AG09309 (cell line): ENCODE measurements around the gene ABCB4.
A peak's percentile ranks its signal among the peaks of the same experiment; 100 is the strongest.

ENCODE experiments used
- DNase-seq: peaks from one replicate; pipeline ENCODE4 v3.0.0-alpha.2; 2010; ENCODE audit warnings: low read depth
- H3K4me3 ChIP-seq: 2 replicates; pipeline ENCODE4 v1.5.1; 2011; ENCODE audit warnings: mild to moderate bottlenecking, low read depth, low read length, moderate library complexity; ENCODE audit not compliant: control insufficient read depth
- TF ChIP-seq, protein P1 (sequence below): IDR thresholded peaks from 2 replicates; pipeline ENCODE4 v1.5.1; 2011; ENCODE audit warnings: mild to moderate bottlenecking, low read depth, low read length, inconsistent platforms; ENCODE audit not compliant: insufficient read depth, control insufficient read depth; ENCODE audit errors: missing control alignments

Gene ABCB4

DNA sequence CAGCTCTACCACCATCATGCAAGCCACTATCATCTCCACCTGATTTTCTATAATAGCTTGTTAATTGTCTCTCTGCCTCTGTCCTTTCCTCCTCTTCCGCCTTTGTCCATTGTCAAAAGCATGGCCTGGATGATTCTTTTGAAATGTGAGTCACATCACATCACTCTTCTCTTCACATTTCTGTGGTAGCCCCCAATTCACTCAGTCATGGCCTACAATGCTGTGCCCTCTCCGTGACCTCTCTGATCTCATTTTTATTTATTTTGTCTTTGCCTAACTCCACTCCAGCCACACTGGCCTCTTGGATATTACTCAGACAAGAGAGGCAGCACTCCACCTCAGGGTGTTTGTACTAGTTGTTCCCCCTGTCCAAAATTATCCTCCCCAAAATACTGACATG lies 4.9 kb upstream of the ABCB4 start:
- DNase-seq: no peak
- H3K4me3 ChIP-seq: no peak overlapping the region
- TF ChIP-seq, protein P1, sequence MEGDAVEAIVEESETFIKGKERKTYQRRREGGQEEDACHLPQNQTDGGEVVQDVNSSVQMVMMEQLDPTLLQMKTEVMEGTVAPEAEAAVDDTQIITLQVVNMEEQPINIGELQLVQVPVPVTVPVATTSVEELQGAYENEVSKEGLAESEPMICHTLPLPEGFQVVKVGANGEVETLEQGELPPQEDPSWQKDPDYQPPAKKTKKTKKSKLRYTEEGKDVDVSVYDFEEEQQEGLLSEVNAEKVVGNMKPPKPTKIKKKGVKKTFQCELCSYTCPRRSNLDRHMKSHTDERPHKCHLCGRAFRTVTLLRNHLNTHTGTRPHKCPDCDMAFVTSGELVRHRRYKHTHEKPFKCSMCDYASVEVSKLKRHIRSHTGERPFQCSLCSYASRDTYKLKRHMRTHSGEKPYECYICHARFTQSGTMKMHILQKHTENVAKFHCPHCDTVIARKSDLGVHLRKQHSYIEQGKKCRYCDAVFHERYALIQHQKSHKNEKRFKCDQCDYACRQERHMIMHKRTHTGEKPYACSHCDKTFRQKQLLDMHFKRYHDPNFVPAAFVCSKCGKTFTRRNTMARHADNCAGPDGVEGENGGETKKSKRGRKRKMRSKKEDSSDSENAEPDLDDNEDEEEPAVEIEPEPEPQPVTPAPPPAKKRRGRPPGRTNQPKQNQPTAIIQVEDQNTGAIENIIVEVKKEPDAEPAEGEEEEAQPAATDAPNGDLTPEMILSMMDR: no peak

DNA sequence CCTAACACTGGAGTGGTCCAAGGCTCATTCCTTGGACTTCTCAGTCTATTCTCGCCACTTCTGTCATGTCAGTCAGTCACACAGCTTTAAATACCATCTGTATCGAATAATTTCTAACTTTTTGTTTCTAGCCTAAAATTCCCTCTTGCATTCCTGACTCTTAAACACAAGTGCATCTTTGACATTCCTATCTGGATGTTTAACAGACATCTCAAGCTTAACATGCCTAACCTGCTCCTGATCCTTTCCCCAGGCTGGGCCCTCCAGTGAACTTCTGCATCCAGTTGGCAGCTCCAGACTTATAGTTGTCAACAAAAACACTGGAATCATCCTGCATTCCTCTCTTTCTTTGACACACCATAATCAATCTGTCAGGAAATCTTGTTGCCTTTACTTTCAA lies 4.5 kb upstream of the ABCB4 start:
- TF ChIP-seq, protein P1: no peak
- no peak overlapping the region for H3K4me3 ChIP-seq
- DNase-seq: no peak

DNA sequence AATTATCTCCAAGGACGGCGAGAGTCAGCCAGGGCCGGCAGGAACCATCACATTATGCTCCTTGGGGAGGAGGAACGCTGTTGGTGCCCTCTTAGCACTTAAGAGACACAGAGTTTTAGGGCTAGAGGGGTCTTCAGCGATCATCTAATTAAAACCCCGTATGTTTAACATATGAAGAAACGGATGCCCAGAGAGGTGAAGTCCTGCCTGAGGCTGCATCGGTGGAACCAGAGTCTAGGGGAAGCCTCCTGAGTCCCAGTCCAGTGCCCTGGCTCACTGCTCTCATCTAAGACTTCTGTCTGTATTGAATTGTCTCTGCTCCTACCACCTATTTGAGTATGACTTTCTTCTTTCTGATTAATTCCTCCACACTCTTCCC lies 688 bp upstream of the ABCB4 start:
- no peak overlapping the region for H3K4me3 ChIP-seq
- TF ChIP-seq, protein P1: no peak
- no peak for DNase-seq

DNA sequence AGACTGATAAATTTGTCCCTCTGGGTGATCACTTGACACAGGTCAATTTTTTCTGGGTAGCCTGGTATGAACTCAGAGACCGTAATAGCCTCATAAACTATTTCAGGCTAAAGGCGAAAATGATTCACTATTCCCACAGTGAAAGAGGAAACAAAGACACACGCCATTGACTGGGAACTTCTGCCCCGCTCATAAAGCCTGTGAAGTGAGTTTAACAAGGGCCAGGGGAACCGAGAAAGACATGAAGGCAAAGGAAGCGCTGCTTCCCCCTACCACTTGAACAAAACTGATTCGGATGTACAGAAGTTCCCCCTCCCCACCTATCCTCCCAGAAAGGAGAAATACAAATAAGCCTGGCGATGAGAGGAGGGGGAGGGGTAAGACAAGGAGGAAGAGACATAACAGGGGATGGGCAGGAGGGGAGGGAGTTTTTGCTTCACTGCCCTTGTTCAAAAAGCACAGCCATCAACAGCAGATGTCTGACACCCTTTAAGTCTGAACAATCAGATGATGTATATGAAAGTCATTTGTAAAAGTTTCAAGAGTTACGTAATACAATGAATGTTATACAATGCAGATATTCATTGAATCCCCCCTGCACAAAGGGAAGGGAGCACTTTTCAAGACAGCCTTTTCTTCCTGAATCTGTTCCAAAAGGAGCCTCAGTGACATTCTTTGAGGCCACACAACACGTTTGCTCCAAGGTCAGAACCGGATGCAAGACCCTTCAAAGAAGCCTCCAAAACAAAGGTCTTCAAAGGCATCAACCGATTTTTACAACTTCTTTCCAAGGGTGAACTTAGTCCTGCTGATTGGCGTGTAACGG lies 734 bp downstream of the ABCB4 start:
- TF ChIP-seq, protein P1: no peak
- peak; percentile 46 for DNase-seq
- H3K4me3 ChIP-seq: peak overlapping the region; percentile 33

DNA sequence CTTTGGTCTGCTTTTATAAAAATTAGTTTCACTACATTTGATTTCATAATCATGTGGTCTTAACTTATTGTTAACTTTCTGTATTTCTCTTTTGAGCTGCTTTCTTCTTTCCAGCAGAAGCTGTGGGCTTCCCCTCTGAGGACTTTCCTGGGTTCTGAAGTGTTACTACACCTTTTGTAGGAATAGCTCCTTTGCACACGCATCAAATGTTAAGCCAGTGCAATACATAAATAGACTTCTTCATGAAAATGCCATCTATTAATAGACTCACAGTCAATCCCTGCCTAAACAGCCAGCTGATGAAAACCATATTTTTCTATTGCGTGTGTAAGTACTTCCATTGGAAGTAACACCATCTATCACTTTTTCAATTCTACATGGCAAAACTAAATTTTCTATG lies 1.5 kb downstream of the ABCB4 start:
- no peak overlapping the region for H3K4me3 ChIP-seq
- TF ChIP-seq, protein P1: no peak
- peak; percentile 23 for DNase-seq

DNA sequence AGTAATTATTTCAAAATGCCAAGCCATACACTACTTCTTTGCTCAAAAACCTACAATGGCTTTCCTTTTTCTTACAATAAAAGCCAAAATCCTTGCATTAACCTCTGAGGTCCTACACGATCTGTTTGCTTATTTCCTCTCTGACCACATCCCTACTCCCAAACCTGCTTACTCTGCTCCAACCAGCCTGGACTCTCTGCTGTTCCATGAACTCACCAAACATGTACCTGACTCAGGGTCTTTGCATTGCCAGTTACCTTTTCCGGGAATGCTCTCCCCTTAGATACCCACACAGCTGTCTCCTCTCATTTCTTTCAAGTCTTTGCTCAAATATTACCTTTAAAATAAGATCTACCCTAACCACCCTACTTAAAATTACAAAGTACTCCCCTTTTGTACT lies 2.3 kb downstream of the ABCB4 start:
- TF ChIP-seq, protein P1: no peak
- DNase-seq: no peak
- no peak overlapping the region for H3K4me3 ChIP-seq
